ENCODE results near the gene FBXW7.

The FBXW7 gene

GRCh38 chr4:152509595-152510225 is 26.2 kb downstream of the FBXW7 start:
- no peak for DNase-seq

GRCh38 chr4:152508818-152509217 is 27.1 kb downstream of the FBXW7 start:
- DNase-seq: no peak

GRCh38 chr4:152508386-152508785 is 27.5 kb downstream of the FBXW7 start:
- DNase-seq: no peak

GRCh38 chr4:152503653-152504290 is 32.1 kb downstream of the FBXW7 start:
- DNase-seq: no peak

- no peak for DNase-seq
These were observed 33.9 kb downstream of the FBXW7 start for GRCh38 chr4:152501846-152502536.

GRCh38 chr4:152500800-152501434 is 35.0 kb downstream of the FBXW7 start:
- peak; percentile 79 for DNase-seq

- no peak for DNase-seq
These were observed 35.6 kb downstream of the FBXW7 start for GRCh38 chr4:152500275-152500674.

- DNase-seq: no peak
These were observed 36.5 kb downstream of the FBXW7 start for GRCh38 chr4:152499344-152499743.

- DNase-seq: no peak
These were observed 41.9 kb downstream of the FBXW7 start for GRCh38 chr4:152494020-152494419.

- DNase-seq: no peak
These were observed 47.6 kb downstream of the FBXW7 start for GRCh38 chr4:152488246-152488645.

- DNase-seq: peak; percentile 8
These were observed 49.2 kb downstream of the FBXW7 start for GRCh38 chr4:152486429-152487389.

- DNase-seq: peak; percentile 79
These were observed 50.1 kb downstream of the FBXW7 start for GRCh38 chr4:152485726-152486276.

GRCh38 chr4:152482211-152482610 is 53.7 kb downstream of the FBXW7 start:
- DNase-seq: no peak

GRCh38 chr4:152480901-152481300 is 55.0 kb downstream of the FBXW7 start:
- DNase-seq: no peak

GRCh38 chr4:152480326-152480725 is 55.6 kb downstream of the FBXW7 start:
- DNase-seq: no peak

GRCh38 chr4:152479428-152480026 is 56.4 kb downstream of the FBXW7 start:
- peak; percentile 15 for DNase-seq

GRCh38 chr4:152478461-152479237 is 57.2 kb downstream of the FBXW7 start:
- DNase-seq: no peak

- DNase-seq: no peak
These were observed 59.1 kb downstream of the FBXW7 start for GRCh38 chr4:152476796-152477195.

- no peak for DNase-seq
These were observed 64.6 kb downstream of the FBXW7 start for GRCh38 chr4:152471251-152471792.

- DNase-seq: no peak
These were observed 67.5 kb downstream of the FBXW7 start for GRCh38 chr4:152468408-152468807.

GRCh38 chr4:152467101-152467500 is 68.8 kb downstream of the FBXW7 start:
- no peak for DNase-seq
